Measurements from ENCODE around the gene INPP5B.

DNA sequence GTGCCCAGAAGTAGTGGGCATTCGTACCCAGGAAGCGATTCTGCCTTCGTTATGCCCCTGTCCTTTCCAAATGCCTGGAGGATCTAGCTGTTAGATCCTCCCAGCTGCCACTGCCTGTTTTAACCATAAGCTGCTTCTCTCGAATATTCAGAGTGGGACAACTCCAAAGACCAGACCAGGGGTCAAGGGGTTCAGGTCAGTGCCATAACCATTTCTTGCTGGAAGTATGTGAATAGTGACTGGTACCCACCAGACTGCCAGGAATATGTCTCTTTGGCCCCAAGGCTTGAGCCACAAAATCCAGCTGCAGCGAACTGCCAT, 86.5 kb downstream of the INPP5B start:
- TF ChIP-seq, protein P1, sequence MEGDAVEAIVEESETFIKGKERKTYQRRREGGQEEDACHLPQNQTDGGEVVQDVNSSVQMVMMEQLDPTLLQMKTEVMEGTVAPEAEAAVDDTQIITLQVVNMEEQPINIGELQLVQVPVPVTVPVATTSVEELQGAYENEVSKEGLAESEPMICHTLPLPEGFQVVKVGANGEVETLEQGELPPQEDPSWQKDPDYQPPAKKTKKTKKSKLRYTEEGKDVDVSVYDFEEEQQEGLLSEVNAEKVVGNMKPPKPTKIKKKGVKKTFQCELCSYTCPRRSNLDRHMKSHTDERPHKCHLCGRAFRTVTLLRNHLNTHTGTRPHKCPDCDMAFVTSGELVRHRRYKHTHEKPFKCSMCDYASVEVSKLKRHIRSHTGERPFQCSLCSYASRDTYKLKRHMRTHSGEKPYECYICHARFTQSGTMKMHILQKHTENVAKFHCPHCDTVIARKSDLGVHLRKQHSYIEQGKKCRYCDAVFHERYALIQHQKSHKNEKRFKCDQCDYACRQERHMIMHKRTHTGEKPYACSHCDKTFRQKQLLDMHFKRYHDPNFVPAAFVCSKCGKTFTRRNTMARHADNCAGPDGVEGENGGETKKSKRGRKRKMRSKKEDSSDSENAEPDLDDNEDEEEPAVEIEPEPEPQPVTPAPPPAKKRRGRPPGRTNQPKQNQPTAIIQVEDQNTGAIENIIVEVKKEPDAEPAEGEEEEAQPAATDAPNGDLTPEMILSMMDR (IDR thresholded peaks at IDR 0.05; ENCODE audit: low read depth, low read length), result no peak
- no peak for TF ChIP-seq EZH2phosphoT487 (IDR thresholded peaks at IDR 0.05; ENCODE audit: low read depth)
